K562 (cell line): ENCODE measurements around the gene NFATC3. TPM values are rescaled to one million over a fixed set of nuclear protein-coding genes. Genes with fewer than 3 reads are reported as not detected.

Experiments
- ATAC-seq: fragments of 200-7000 bp; cut with Tn5 transposase; 3 replicates; pipeline ENCODE4 v1.9.1; 2020; ENCODE audit warnings: moderate library complexity
- BruUV-seq: library from RNA; stranded (reverse); fragments of 400-500 nt; replicated peaks from 2 replicates; lab custom pipeline; 2021; lab: Mats Ljungman, UMichigan
- CTCF ChIA-PET: fragments of 300-600 bp; formaldehyde crosslinking; extraction: SDS; loops from one replicate; lab custom pipeline; 2021; ENCODE audit warnings: low intra/inter-chr PET ratio; lab: Yijun Ruan, JAX
- POLR2A ChIA-PET: fragments of 300-600, 350-650 bp; sonication (Branson Sonifier 250); formaldehyde crosslinking; extraction: SDS; loops from one replicate; lab custom pipeline; 2021; ENCODE audit warnings: antibody characterized with exemption, inconsistent platforms; lab: Yijun Ruan, JAX
- DNase-seq, 4 experiments: peaks; one replicate each; pipeline versions ENCODE4 v3.0.0 to v3.0.0-alpha.2; 2011 to 2018; ENCODE audit warnings: low spot score in 3 of 4, mixed read lengths in 3 of 4; ENCODE audit errors: extremely low read depth in 1 of 4
- FAIRE-seq: peaks from 2 replicates; lab custom pipeline; 2011; peaks lifted over from hg19 to GRCh38; lab: Jason Lieb, UNC
- H2AFZ ChIP-seq: 2 replicates; pipeline ENCODE4 v1.6.0; 2011; ENCODE audit warnings: low read depth, low read length, control low read depth, inconsistent platforms
- H3K27ac ChIP-seq: fragments of 200-600 bp; 3 replicates; pipeline ENCODE4 v1.8.0; 2011; ENCODE audit warnings: low read depth, mild to moderate bottlenecking, control low read depth, inconsistent platforms, low read length, moderate library complexity, mixed read lengths; ENCODE audit errors: extremely low read depth
- H3K27me3 ChIP-seq, 2 experiments: fragments of 300-600 bp in 1 of 2; 2 replicates in 1 of 2; 3 replicates in 1 of 2; pipeline versions ENCODE4 v1.6.0 to v1.8.0; 2011; ENCODE audit warnings: inconsistent platforms in 2 of 2, low read length in 2 of 2, mild to moderate bottlenecking in 1 of 2, mixed read lengths in 1 of 2, moderate library complexity in 1 of 2; ENCODE audit not compliant: control insufficient read depth in 2 of 2, insufficient read depth in 2 of 2
- H3K36me3 ChIP-seq: fragments of 300-600 bp; 3 replicates; pipeline ENCODE4 v1.8.0; 2011; ENCODE audit warnings: mild to moderate bottlenecking, low read length, inconsistent platforms; ENCODE audit not compliant: control insufficient read depth, insufficient read depth
- H3K4me1 ChIP-seq, 2 experiments: fragments of 200-600 bp in 1 of 2; replicated peaks in 1 of 2; 2 replicates in 1 of 2; 3 replicates in 1 of 2; pipeline versions ENCODE4 v1.5.1 to v1.8.0; 2011; ENCODE audit warnings: inconsistent platforms in 2 of 2, low read length in 2 of 2, mild to moderate bottlenecking in 1 of 2, mixed read lengths in 1 of 2, moderate library complexity in 1 of 2; ENCODE audit not compliant: control insufficient read depth in 2 of 2, insufficient read depth in 2 of 2
- H3K4me2 ChIP-seq: 2 replicates; pipeline ENCODE4 v1.6.1; 2011; ENCODE audit warnings: low read length, control low read depth, inconsistent platforms, mixed read lengths; ENCODE audit not compliant: insufficient read depth
- H3K4me3 ChIP-seq: fragments of 200-600 bp; sonication (generic), shearing (Covaris generic); 2 replicates; pipeline ENCODE4 v1.5.1; 2016; ENCODE audit warnings: control low read depth, inconsistent platforms
- H3K79me2 ChIP-seq: fragments of 200-600 bp; 3 replicates; pipeline ENCODE4 v1.8.0; 2011; ENCODE audit warnings: low read length, inconsistent platforms; ENCODE audit not compliant: control insufficient read depth, insufficient read depth
- H3K9ac ChIP-seq, 2 experiments: 2 replicates each; pipeline versions ENCODE4 v1.6.0 to v1.6.1; 2011; ENCODE audit warnings: low read depth in 2 of 2, low read length in 2 of 2, control low read depth in 1 of 2, inconsistent platforms in 1 of 2, mild to moderate bottlenecking in 1 of 2, mixed read lengths in 1 of 2; ENCODE audit not compliant: insufficient read depth in 1 of 2
- H3K9me1 ChIP-seq: one replicate; pipeline ENCODE4 v1.6.0; 2011; ENCODE audit warnings: inconsistent platforms, mild to moderate bottlenecking, low read length, moderate library complexity; ENCODE audit not compliant: control insufficient read depth, insufficient read depth
- H3K9me3 ChIP-seq: replicated peaks from 2 replicates; pipeline ENCODE4 v1.5.1; 2011; ENCODE audit warnings: low read depth, low read length, inconsistent platforms; ENCODE audit not compliant: control insufficient read depth, insufficient read depth
- H4K20me1 ChIP-seq: replicated peaks from 2 replicates; pipeline ENCODE4 v1.6.1; 2011; ENCODE audit warnings: low read length, inconsistent platforms, mixed read lengths; ENCODE audit not compliant: control insufficient read depth, insufficient read depth
- ELF1 ChIP-seq: fragments of 200-800 bp; sonication (Bioruptor generic); IDR thresholded peaks from 2 replicates; pipeline ENCODE4 v1.6.1; 2016; ENCODE audit warnings: missing genetic modification characterization, missing compliant biosample characterization
- FOXK1 ChIP-seq: sonication (generic); formaldehyde crosslinking; IDR thresholded peaks from 2 replicates; pipeline ENCODE4 v1.8.0; 2022; ENCODE audit warnings: missing genetic modification reagents, mild to moderate bottlenecking, borderline replicate concordance
- POLR2A ChIP-seq: fragments of 450-650 bp; conservative IDR thresholded peaks from 2 replicates; pipeline ENCODE4 v1.6.1; 2016
- POLR2G ChIP-seq: fragments of 200-400 bp; formaldehyde crosslinking; IDR thresholded peaks from 2 replicates; pipeline ENCODE4 v1.6.1; 2017; ENCODE audit warnings: low read depth, mild to moderate bottlenecking, antibody characterized with exemption, low read length, moderate library complexity
- RBM22 ChIP-seq: fragments of 200-400 bp; formaldehyde crosslinking; IDR thresholded peaks from 2 replicates; pipeline ENCODE4 v1.6.1; 2018; ENCODE audit warnings: low read length, low read depth; ENCODE audit not compliant: poor library complexity, severe bottlenecking
- SUPT5H ChIP-seq: fragments of 450-650 bp; IDR thresholded peaks from 2 replicates; pipeline ENCODE4 v1.6.1; 2016
- VEZF1 ChIP-seq: fragments of 200-800 bp; sonication (Bioruptor generic); IDR thresholded peaks from 2 replicates; pipeline ENCODE4 v1.6.1; 2017; ENCODE audit warnings: missing genetic modification characterization, missing compliant biosample characterization
- ZBTB33 ChIP-seq: sonication (generic); formaldehyde crosslinking; IDR thresholded peaks from 2 replicates; pipeline ENCODE4 v1.8.1; 2023; ENCODE audit warnings: mild to moderate bottlenecking, missing genetic modification reagents
- WGBS: fragments of 100-300 bp; shearing (Covaris generic); methylation state at CpG from one replicate; pipeline ENCODE4 v1.1.6; 2016; ENCODE audit warnings: low coverage, mixed read lengths; ENCODE audit not compliant: insufficient coverage; ENCODE audit errors: missing lambda C conversion rate; 5-methylcytosine and 5-hydroxymethylcytosine counted together
- in situ Hi-C: fragments of 300-500 bp; cut with MboI; formaldehyde crosslinking; loops from 4 replicates; pipeline ENCODE4 v1.15.0; 2018; ENCODE audit warnings: inconsistent platforms, mixed read lengths
- intact Hi-C: fragments of 100-400 bp; cut with micrococcal nuclease; formaldehyde crosslinking; loops from 2 replicates; pipeline ENCODE4 v1.14.2; 2022
- polyA plus RNA-seq, 8 experiments: library from polyadenylated mRNA; depleted of rRNA in 4 of 8; stranded (reverse) in 5 of 8; unstranded in 3 of 8; fragments of >200 nt; fragmentation: Nextera tagmentation in 2 of 8; fragmentation: Illumina TruSeq in 1 of 8; extraction: Ambion mirVana in 2 of 8; extraction: Trizol in 1 of 8; gene quantifications; 2 replicates each; pipeline versions ENCODE4 v1.2.1 to v1.2.3, GENCODE V29; 2011 to 2014; ENCODE audit warnings: inconsistent platforms in 1 of 8, missing spikeins in 1 of 8
- total RNA-seq, 7 experiments: library from RNA; depleted of rRNA in 6 of 7; stranded (reverse); fragments of >200 nt in 6 of 7; fragmentation: Illumina TruSeq in 2 of 7; extraction: Trizol in 2 of 7; gene quantifications; 2 replicates each; pipeline versions ENCODE4 v1.2.1 to v1.2.3, GENCODE V29; 2011 to 2021; ENCODE audit warnings: low replicate concordance in 1 of 7

NFATC3 gene
- total and polyA plus RNA-seq, 9 of the 15 experiments (the other 6 are each of a cell fraction or from before 2014, with no cell fraction given), result 15.7 to 98.4 (median 59.4) TPM

- TF ChIP-seq VEZF1 (CRISPR knock-in tag) (no peak), POLR2G (peak; percentile 51), POLR2A (peak; percentile 26; the same call in 1 of the 2 replicates), FOXK1 (CRISPR knock-in tag) (no peak)
- TF ChIP-seq, all 486 proteins: peak for 2
These were observed 146.4 kb downstream of the NFATC3 start (continued) for GRCh38 chr16:68231384-68232136.

- no peaks in the 10 kb centered on the region; the same call in 2 of the 3 replicates for H3K79me2 ChIP-seq
- in situ Hi-C loops, result no loop called here
- TF ChIP-seq POLR2G (peak; percentile 66), ELF1 (tag) (no peak), ZBTB33 (CRISPR knock-in tag) (peak; percentile 88), SUPT5H (peak; percentile 30; the same call in 1 of the 2 replicates), RBM22 (peak; percentile 88)
- TF ChIP-seq, all 486 proteins: peak for 4
- ATAC-seq (no peak), FAIRE-seq (no peak), DNase-seq (no peak)
- no peak overlapping the region for H3K4me2 ChIP-seq
- no peaks in the 10 kb centered on the region; the same call in 1 of the 2 replicates for H4K20me1 ChIP-seq
- WGBS, result 86% methylated on average over 15 of the region's 16 CpGs
- H3K36me3 ChIP-seq, result peaks cover 45% of the 10 kb centered on the region; the same call in 2 of the 3 replicates
- no peak overlapping the region for H3K27ac ChIP-seq
- POLR2A ChIA-PET, result interaction anchor here (0.5 to 0.6 kb wide), 2 partner anchors 14 to 52 kb away, joined by 3 read pairs; no protein-coding TSS in a partner anchor
- H3K4me3 ChIP-seq, result no peak overlapping the region
- H2AFZ ChIP-seq, result no peak overlapping the region
- no peaks in the 10 kb centered on the region for H3K9me1 ChIP-seq
- H3K4me1 ChIP-seq, result peaks cover 0 to 13% of the 10 kb centered on the region in 2 experiments; a peak in 1 of 5 replicates
- no peaks in the 10 kb centered on the region for H3K27me3 ChIP-seq
- intact Hi-C loops, result no loop called here
- H3K9me3 ChIP-seq, result peaks cover 3% of the 10 kb centered on the region; the same call in 1 of the 2 replicates
- CTCF ChIA-PET, result no interaction called here
- peak overlapping the region in 1 of 2 experiments; percentile 19; a peak in 1 of 4 replicates for H3K9ac ChIP-seq
- no TSS peak for BruUV-seq
These were observed 147.2 kb downstream of the NFATC3 start for GRCh38 chr16:68232335-68232734.
